HepG2 (cell line): Measurements from ENCODE around the gene CNTN4. TPM values are rescaled to one million over a fixed set of nuclear protein-coding genes. Genes with fewer than 3 reads are reported as not detected.

Source experiments
- ATAC-seq: fragments of 200-7000 bp; cut with Tn5 transposase; 3 replicates; pipeline ENCODE4 v1.9.1; 2020; ENCODE audit warnings: mild to moderate bottlenecking, moderate library complexity
- BruUV-seq: library from RNA; stranded (reverse); fragments of 400-500 nt; replicated peaks from 2 replicates; lab custom pipeline; 2021; lab: Mats Ljungman, UMichigan
- CTCF ChIA-PET: fragments of 300-600 bp; formaldehyde crosslinking; extraction: SDS; loops from one replicate; lab custom pipeline; 2021; ENCODE audit warnings: low total read pairs, inconsistent platforms, low intra/inter-chr PET ratio; lab: Yijun Ruan, JAX
- POLR2A ChIA-PET: fragments of 350-600 bp; sonication (Branson Sonifier 250); formaldehyde crosslinking; loops from one replicate; lab custom pipeline; 2020; ENCODE audit warnings: antibody characterized with exemption, inconsistent platforms; lab: Yijun Ruan, JAX
- DNase-seq: peaks from one replicate; pipeline ENCODE4 v3.0.0-alpha.2; 2015; ENCODE audit warnings: low spot score
- FAIRE-seq: peaks from 3 replicates; lab custom pipeline; 2011; peaks lifted over from hg19 to GRCh38; lab: Jason Lieb, UNC
- H2AFZ ChIP-seq: one replicate; pipeline ENCODE4 v1.6.1; 2011; ENCODE audit warnings: low read length, inconsistent platforms
- H3K27ac ChIP-seq: fragments of 300-600 bp; 3 replicates; pipeline ENCODE4 v1.8.0; 2011; ENCODE audit warnings: mixed run types, mild to moderate bottlenecking, mixed read lengths, low read length, inconsistent platforms; ENCODE audit not compliant: insufficient read depth; ENCODE audit errors: extremely low read length
- H3K27me3 ChIP-seq, 2 experiments: fragments of 200-600 bp in 1 of 2; 2 replicates in 1 of 2; 3 replicates in 1 of 2; pipeline versions ENCODE4 v1.6.0 to v1.8.0; 2011; ENCODE audit warnings: low read length in 2 of 2, mild to moderate bottlenecking in 2 of 2, moderate library complexity in 2 of 2, inconsistent platforms in 1 of 2; ENCODE audit not compliant: insufficient read depth in 2 of 2, control insufficient read depth in 1 of 2
- H3K36me3 ChIP-seq, 2 experiments: fragments of 200-600 bp in 1 of 2; replicated peaks in 1 of 2; 2 replicates in 1 of 2; 3 replicates in 1 of 2; pipeline versions ENCODE4 v1.5.1 to v1.8.0; 2011; ENCODE audit warnings: low read length in 2 of 2, inconsistent platforms in 1 of 2; ENCODE audit not compliant: insufficient read depth in 2 of 2, control insufficient read depth in 1 of 2
- H3K4me1 ChIP-seq: 2 replicates; pipeline ENCODE4 v1.5.1; 2012; ENCODE audit warnings: low read length, inconsistent platforms; ENCODE audit not compliant: insufficient read depth
- H3K4me2 ChIP-seq: 2 replicates; pipeline ENCODE4 v1.6.0; 2011; ENCODE audit warnings: low read depth, low read length, inconsistent platforms
- H3K4me3 ChIP-seq, 3 experiments: fragments of 200-600 bp in 1 of 3; sonication (generic), shearing (Covaris generic) in 1 of 3; replicated peaks in 1 of 3; 2 replicates each; pipeline ENCODE4 v1.5.1; 2011 to 2016; ENCODE audit warnings: low read length in 3 of 3, inconsistent platforms in 2 of 3, low read depth in 2 of 3, mild to moderate bottlenecking in 2 of 3, control low read depth in 1 of 3, mixed read lengths in 1 of 3; ENCODE audit not compliant: insufficient read depth in 1 of 3
- H3K79me2 ChIP-seq: one replicate; pipeline ENCODE4 v1.6.1; 2011; ENCODE audit warnings: low read length, inconsistent platforms; ENCODE audit not compliant: insufficient read depth
- H3K9ac ChIP-seq: 2 replicates; pipeline ENCODE4 v1.6.0; 2011; ENCODE audit warnings: mild to moderate bottlenecking, low read depth, low read length, inconsistent platforms; ENCODE audit not compliant: insufficient read depth
- H3K9me3 ChIP-seq: 2 replicates; pipeline ENCODE4 v1.5.1; 2012; ENCODE audit warnings: mild to moderate bottlenecking, low read length
- H4K20me1 ChIP-seq: 2 replicates; pipeline ENCODE4 v1.6.0; 2011; ENCODE audit warnings: inconsistent platforms, mild to moderate bottlenecking, low read length, moderate library complexity; ENCODE audit not compliant: insufficient read depth
- BHLHE40 ChIP-seq: IDR thresholded peaks from 2 replicates; pipeline ENCODE4 v1.6.1; 2011; ENCODE audit warnings: low read length, improper control_type of control experiment
- FOXA3 ChIP-seq: IDR thresholded peaks from 2 replicates; pipeline ENCODE4 v1.6.1; 2016; ENCODE audit warnings: missing genetic modification reagents, missing compliant biosample characterization
- FOXK2 ChIP-seq: fragments of 450-650 bp; IDR thresholded peaks from 2 replicates; pipeline ENCODE4 v1.6.1; 2016
- MLLT10 ChIP-seq: sonication (generic); formaldehyde crosslinking; IDR thresholded peaks from 2 replicates; pipeline ENCODE4 v1.4.0; 2020; ENCODE audit warnings: missing genetic modification reagents
- PAF1 ChIP-seq: IDR thresholded peaks from 2 replicates; pipeline ENCODE4 v1.6.1; 2016; ENCODE audit warnings: missing genetic modification reagents, missing compliant biosample characterization
- RAD51 ChIP-seq: fragments of 450-650 bp; IDR thresholded peaks from 2 replicates; pipeline ENCODE4 v1.6.1; 2016; ENCODE audit warnings: borderline replicate concordance
- REPIN1 ChIP-seq: sonication (generic); formaldehyde crosslinking; IDR thresholded peaks from 2 replicates; pipeline ENCODE4 v1.8.0; 2022; ENCODE audit warnings: missing genetic modification reagents, low read depth, mild to moderate bottlenecking, borderline replicate concordance
- SIX4 ChIP-seq: sonication (generic); formaldehyde crosslinking; IDR thresholded peaks from 2 replicates; pipeline ENCODE4 v1.4.0; 2020; ENCODE audit warnings: missing genetic modification reagents
- SNAPC4 ChIP-seq: sonication (generic); formaldehyde crosslinking; IDR thresholded peaks from 2 replicates; pipeline ENCODE4 v1.4.0; 2020; ENCODE audit warnings: mild to moderate bottlenecking, missing genetic modification reagents
- TARDBP ChIP-seq: sonication (generic); formaldehyde crosslinking; IDR thresholded peaks from 2 replicates; pipeline ENCODE4 v1.8.0; 2022; ENCODE audit warnings: mild to moderate bottlenecking, missing genetic modification reagents
- THYN1 ChIP-seq: sonication (generic); formaldehyde crosslinking; IDR thresholded peaks from 2 replicates; pipeline ENCODE4 v1.8.1; 2023; ENCODE audit warnings: low read depth, mild to moderate bottlenecking, moderate library complexity, missing genetic modification reagents, borderline replicate concordance
- ZNF160 ChIP-seq: sonication (generic); formaldehyde crosslinking; IDR thresholded peaks from 2 replicates; pipeline ENCODE4 v1.8.0; 2022; ENCODE audit warnings: mild to moderate bottlenecking, inconsistent platforms, missing genetic modification reagents
- ZNF260 ChIP-seq: sonication (generic); formaldehyde crosslinking; IDR thresholded peaks from 2 replicates; pipeline ENCODE4 v1.4.0; 2020; ENCODE audit warnings: missing genetic modification reagents, low read depth, mild to moderate bottlenecking, borderline replicate concordance
- ZNF33B ChIP-seq: sonication (generic); formaldehyde crosslinking; IDR thresholded peaks from 2 replicates; pipeline ENCODE4 v1.5.1; 2020; ENCODE audit warnings: mild to moderate bottlenecking, missing genetic modification reagents
- ZNF441 ChIP-seq: sonication (generic); formaldehyde crosslinking; IDR thresholded peaks from 2 replicates; pipeline ENCODE4 v1.7.0; 2021; ENCODE audit warnings: missing genetic modification reagents, borderline replicate concordance
- ZNF451 ChIP-seq: sonication (generic); formaldehyde crosslinking; IDR thresholded peaks from 2 replicates; pipeline ENCODE4 v1.5.0; 2020; ENCODE audit warnings: mild to moderate bottlenecking, missing genetic modification reagents
- ZNF629 ChIP-seq: sonication (generic); formaldehyde crosslinking; conservative IDR thresholded peaks from 2 replicates; pipeline ENCODE4 v1.5.0; 2020; ENCODE audit warnings: missing genetic modification reagents
- ZNF816 ChIP-seq: sonication (generic); formaldehyde crosslinking; IDR thresholded peaks from 2 replicates; pipeline ENCODE4 v1.8.0; 2022; ENCODE audit warnings: missing genetic modification reagents, mild to moderate bottlenecking, borderline replicate concordance
- WGBS: methylation state at CpG from one replicate; pipeline ENCODE4 v1.1.6; 2017; ENCODE audit warnings: low lambda C conversion rate; 5-methylcytosine and 5-hydroxymethylcytosine counted together
- in situ Hi-C: cut with HindIII; loops from 2 replicates; pipeline ENCODE4 v1.10.0; 2017; ENCODE audit warnings: low pct_unique_long_range_greater_than_20kb; ENCODE audit not compliant: extremely low pct_ligation_motif_present
- intact Hi-C: fragments of 100-400 bp; cut with micrococcal nuclease; formaldehyde crosslinking; loops from one replicate; pipeline ENCODE4 v1.10.0; 2022; ENCODE audit not compliant: unreplicated experiment
- polyA plus RNA-seq, 8 experiments: library from polyadenylated mRNA; depleted of rRNA in 3 of 8; stranded (reverse) in 7 of 8; unstranded in 1 of 8; fragments of >200 nt; fragmentation: Illumina TruSeq in 4 of 8; extraction: Trizol in 4 of 8; gene quantifications; 2 replicates each; pipeline versions ENCODE4 v1.2.1 to v1.2.3, GENCODE V29; 2011 to 2016; ENCODE audit warnings: low read depth in 4 of 8, missing spikeins in 1 of 8, mixed read lengths in 1 of 8; ENCODE audit not compliant: insufficient read depth in 1 of 8
- total RNA-seq, 5 experiments: library from RNA; depleted of rRNA; stranded (reverse); fragments of >200 nt; fragmentation: Illumina TruSeq; extraction: Trizol; gene quantifications; 2 replicates each; pipeline ENCODE4 v1.2.3, GENCODE V29; 2016; ENCODE audit warnings: low read depth in 1 of 5
- TF ChIP-seq, protein P1 (sequence below): sonication (generic); formaldehyde crosslinking; IDR thresholded peaks from 2 replicates; pipeline ENCODE4 v1.9.0; 2021; ENCODE audit warnings: missing genetic modification reagents, mild to moderate bottlenecking, borderline replicate concordance

The CNTN4 gene
- total and polyA plus RNA-seq, 2 of the 13 experiments (the other 11 are each of a cell fraction or from before 2014, with no cell fraction given) = 0.01 to 0.13 TPM

GRCh38 chr3:2148561-2149340, 50.1 kb downstream of the CNTN4 start:
- H2AFZ ChIP-seq = no peak overlapping the region
- no peak overlapping the region for H3K4me3 ChIP-seq
- intact Hi-C loops = no loop called here
- no peak overlapping the region for H3K4me2 ChIP-seq
- POLR2A ChIA-PET = no interaction called here
- H4K20me1 ChIP-seq = no peaks in the 10 kb centered on the region
- no peaks in the 10 kb centered on the region; the same call in 1 of the 2 replicates for H3K9me3 ChIP-seq
- TF ChIP-seq MLLT10 (CRISPR knock-in tag) (no peak), BHLHE40 (no peak), TARDBP (CRISPR knock-in tag) (no peak), PAF1 (CRISPR knock-in tag) (no peak), ZNF816 (no peak), RAD51 (no peak), SNAPC4 (no peak), ZNF33B (no peak), ZNF160 (CRISPR knock-in tag) (no peak), FOXK2 (no peak), REPIN1 (CRISPR knock-in tag) (no peak), THYN1 (no peak), ZNF260 (CRISPR knock-in tag) (no peak), ZNF441 (CRISPR knock-in tag) (no peak), FOXA3 (CRISPR knock-in tag) (no peak), SIX4 (CRISPR knock-in tag) (no peak), ZNF629 (no peak), ZNF451 (CRISPR knock-in tag) (no peak)
- TF ChIP-seq, protein P1, sequence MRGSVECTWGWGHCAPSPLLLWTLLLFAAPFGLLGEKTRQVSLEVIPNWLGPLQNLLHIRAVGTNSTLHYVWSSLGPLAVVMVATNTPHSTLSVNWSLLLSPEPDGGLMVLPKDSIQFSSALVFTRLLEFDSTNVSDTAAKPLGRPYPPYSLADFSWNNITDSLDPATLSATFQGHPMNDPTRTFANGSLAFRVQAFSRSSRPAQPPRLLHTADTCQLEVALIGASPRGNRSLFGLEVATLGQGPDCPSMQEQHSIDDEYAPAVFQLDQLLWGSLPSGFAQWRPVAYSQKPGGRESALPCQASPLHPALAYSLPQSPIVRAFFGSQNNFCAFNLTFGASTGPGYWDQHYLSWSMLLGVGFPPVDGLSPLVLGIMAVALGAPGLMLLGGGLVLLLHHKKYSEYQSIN (CRISPR knock-in tag) = no peak
- TF ChIP-seq, all 625 proteins: peak for 0
- H3K36me3 ChIP-seq = no peaks in the 10 kb centered on the region
- 22% methylated on average over 10 of the region's 10 CpGs for WGBS
- DNase-seq (no peak), ATAC-seq (no peak), FAIRE-seq (no peak)
- BruUV-seq = no TSS peak
- no peaks in the 10 kb centered on the region for H3K27me3 ChIP-seq
- CTCF ChIA-PET = no interaction called here
- H3K27ac ChIP-seq = no peak overlapping the region
- in situ Hi-C loops = no loop called here
- no peaks in the 10 kb centered on the region for H3K79me2 ChIP-seq
- no peaks in the 10 kb centered on the region for H3K4me1 ChIP-seq
- H3K9ac ChIP-seq = no peak overlapping the region
